Raji (cell line): ENCODE results near the gene SLC9B2.

Experiments
- POLR2A ChIP-seq: IDR thresholded peaks from 2 replicates; pipeline ENCODE4 v1.6.1; 2011; ENCODE audit warnings: low read depth, low read length, control low read depth; ENCODE audit not compliant: insufficient read depth

Gene SLC9B2

DNA sequence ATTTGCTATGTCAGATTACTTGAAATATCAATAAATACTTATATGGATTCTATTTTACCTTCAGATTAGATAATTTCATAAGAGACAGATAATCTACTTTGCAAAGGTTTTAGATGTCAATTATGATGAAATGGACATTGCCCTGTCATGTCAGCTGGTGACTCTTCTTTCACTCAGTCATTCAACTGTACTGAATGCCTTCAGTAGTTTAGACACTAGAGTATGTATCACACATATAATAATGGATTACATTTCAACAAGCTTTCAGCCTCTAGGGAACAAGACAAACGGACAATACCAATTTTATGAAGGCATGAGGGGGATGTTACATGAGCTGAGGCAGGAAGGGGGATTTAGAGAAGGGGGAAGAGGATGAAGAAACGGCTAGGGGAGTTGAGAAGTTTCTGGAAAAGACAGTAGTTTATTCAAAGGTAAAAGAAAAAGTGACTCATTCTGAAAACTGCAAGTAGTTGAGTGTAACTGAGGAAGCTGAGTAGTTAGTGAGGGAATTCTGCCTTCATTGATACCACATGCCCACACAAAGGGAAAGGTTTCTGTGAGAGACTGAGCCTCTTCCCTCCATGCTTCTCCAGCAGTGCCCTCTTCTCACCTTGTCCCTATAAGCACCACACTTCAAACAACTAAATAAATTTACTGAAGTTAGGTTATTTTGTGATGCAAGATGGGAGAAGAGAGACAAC, 25.7 kb downstream of the SLC9B2 start:
- no peak for TF ChIP-seq POLR2A

DNA sequence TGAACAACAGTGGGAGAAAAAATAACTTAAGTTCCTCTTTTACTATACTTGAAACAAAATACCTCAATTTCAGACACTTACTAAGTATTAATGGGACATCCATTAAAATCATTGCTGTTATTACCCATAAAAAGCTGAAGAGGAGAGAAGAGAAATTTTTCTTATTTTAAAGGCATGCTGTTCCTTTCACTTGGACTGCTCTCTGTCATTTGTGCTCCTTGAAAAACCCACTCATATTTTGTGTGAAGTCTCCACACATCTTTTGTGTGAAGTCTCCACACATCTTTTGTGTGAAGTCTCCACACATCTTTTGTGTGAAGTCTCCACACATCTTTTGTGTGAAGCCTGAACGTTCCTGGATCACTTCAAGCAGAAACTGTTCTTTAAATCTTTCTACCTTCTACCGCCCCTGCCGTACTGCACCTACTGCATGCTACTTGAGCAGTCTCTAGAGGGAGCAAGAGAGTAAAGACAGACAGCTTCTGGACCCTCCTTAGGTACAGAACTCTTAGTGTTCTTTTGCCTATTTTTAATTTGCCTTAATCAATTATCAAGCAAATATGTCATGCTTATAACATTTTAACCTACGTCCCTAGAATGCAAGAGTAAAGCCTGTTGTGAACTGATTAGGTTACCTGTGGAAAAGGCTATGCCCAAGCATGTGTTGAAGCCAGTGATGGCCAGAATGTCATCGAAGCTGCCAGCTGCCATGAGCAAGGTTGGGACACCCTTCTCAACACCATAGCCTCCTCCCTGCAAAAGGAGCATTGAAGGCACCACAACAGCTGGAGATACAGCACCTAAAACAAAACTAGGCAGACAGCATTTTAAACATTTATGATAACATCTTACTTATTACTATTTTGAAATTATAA, 29.9 kb downstream of the SLC9B2 start:
- no peak for TF ChIP-seq POLR2A

DNA sequence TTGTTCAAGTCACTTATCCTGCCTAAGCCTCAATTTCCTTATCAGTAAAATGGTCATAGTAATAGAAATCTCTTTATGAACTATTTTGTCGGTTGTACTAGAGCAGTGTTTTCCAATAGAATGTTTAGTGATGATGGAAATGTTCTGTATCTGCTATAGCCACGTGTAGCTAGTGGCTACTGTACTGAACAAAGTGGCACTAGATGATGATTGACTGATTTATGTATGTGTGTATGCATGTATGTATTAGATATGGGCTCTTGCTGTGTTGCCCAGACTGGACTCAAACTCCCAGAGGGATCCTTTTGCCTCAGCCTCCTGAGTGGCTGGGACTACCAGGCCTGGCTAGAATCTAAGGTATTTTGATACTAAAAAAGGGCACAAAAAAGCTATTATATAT, 32.4 kb downstream of the SLC9B2 start:
- TF ChIP-seq POLR2A = no peak

DNA sequence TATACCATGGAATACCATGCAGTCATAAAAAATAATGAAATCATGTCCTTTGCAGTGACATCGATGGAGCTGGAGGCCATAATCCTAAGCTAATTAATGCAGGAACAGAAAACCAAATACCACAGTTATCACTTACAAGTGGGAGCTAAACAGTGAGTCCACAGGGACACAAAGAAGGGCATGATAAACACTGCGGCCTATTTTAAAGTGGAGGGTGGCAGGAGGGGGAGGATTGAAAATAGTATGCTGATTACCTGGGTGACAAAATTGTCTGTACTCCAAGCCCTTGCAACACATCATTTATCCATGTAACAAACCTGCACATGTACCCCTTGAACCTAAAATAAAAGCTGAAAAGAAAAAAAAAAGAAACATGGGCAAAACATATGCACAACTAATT, 40.4 kb downstream of the SLC9B2 start:
- TF ChIP-seq POLR2A = no peak

DNA sequence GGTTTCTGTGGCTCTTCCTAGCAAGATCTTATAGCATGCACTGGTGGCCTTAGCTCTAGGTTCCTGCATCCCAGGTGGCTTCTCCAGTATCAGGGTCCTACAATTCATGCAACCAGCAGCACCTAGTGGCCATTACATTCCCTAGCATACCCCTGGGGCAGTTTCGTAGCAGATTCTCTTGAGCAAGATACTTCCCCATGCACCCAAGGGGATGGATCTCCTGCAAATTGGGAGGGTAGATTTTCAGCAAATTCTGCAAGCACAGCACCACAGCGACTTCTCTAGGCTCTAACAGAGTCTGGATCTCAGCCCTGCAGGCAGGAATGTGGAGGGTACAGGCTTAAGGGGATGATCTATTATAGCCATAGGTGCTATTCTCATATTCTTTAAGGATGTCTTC, 44.0 kb downstream of the SLC9B2 start:
- TF ChIP-seq POLR2A = no peak

DNA sequence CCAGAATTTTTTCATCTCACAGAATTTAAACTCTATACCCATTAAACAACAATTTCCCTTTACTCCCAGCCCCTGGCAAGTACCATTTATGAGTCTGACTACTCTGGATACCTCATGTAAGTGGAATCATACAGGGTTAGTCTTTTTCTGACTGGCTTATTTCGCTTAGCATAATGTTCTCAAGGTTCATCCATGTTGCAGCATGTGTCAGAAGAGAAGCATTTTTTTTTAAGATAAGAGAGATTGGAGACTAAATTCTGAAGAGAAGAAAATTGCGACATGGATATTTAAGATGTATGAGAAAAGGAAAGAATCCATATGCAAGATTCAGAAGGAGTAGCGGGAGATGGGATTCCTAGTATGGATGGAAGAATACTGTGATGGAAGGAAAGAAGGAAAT, 45.8 kb downstream of the SLC9B2 start:
- TF ChIP-seq POLR2A = no peak

DNA sequence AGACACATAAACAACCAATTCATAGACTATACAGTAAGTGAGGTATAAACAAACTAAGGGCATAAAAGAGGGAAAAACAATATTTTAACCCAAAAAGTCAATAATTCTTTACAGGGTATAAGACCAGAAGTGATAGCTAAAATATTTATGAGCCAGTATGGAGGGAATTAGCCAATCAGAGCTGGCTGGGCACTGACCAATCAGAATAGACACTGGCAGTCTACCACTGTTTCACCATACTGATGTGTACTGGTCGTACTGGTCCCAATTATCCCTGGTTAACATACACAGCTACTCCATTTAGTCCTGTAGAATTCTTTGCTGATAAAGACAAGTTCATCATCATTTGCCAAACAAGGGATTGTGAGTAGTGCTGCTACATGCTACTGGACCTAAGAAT, 47.3 kb downstream of the SLC9B2 start:
- no peak for TF ChIP-seq POLR2A

DNA sequence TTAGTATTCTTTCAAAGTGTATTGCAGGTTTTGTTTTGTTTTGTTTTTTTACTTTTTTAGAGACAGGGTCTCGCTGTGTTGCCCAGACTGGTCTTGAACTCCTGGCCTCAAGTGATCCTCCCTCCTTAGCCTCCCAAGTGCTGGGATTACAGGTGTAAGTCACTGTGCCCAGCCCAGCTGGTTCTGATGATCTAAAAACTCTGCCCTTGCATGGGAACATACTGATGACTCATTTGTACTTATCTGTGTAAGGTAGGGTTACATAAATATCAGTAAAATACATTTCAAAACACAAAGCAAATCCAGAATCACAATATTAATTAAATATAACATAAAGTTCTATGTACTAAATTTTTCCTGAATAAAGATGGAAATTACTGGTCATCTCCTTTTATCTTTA, 49.7 kb downstream of the SLC9B2 start:
- TF ChIP-seq POLR2A = no peak

DNA sequence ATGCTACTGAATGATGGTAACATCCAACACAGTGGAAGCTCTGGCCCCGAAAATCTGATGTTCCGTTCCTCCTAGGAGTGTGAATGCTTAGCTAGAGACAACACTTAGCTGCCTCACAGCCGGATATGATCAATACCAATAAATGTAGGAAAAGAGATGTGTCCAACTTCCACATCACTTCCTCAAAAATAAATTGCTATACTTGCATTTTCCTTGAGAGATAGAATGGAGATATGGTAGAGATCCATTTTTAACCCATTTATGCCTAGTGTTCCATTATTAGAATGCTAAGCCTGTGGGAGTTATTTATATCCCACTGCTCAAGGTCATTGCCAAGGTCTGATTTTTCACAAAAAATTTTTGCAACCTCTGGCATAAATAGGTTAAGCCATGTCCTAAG, 51.6 kb downstream of the SLC9B2 start:
- TF ChIP-seq POLR2A = no peak

DNA sequence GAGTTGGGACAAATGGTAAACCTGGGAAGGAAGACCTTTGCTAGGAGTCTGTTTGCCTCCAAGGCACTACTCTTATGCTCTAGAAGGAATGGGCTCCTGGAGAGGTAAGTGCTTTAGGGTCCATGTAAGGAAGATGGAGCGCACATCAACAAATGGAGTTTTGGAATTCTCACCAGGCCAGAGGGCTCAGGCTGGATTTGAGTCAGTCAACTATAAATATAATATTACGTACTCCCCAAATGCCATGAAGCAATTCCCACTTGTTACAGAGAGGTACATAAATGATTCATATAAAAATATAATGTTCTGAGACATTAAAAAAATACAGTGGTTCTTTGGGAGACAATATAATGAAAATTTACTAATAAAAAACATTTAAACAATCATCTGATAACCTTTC, 55.4 kb downstream of the SLC9B2 start:
- no peak for TF ChIP-seq POLR2A

DNA sequence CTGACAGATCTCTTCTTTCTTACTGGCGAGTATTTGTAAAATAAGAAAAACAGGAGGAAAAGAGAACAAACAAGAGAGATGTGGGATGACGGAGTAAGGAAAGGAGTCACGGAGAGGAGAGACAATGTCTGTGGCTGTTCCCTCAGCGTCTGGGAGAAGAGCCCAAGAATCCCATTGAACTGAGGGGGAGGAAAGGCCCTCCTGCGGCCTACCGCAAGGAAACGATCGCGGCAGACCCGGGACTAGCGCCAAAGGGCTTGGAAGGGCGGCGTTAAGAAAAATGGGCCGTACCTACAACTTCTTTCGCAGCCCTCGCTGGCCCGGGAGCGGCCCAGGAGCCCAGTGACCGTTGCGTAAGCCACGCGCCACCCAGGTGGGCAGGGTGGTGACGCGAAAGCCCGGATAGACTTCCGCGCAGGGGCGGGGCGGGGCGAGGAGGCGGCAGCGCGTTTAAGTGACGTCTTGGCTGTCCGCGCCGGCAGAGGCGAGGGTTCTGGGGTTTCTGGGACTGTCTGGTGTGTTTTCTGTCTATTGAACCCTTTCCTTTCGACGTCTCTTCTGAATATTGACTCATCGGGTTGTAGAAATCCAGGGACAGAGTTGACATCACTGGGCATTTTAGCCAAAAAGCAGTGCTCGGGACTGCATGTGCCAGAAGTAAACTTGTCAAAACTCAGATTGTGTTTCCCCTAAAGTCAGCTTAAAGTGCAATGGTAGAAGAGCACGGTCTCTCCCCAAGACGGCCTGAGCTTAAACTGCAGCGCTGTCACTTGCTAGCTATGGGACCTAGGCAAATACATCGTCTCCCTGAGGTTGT, 57.0 kb downstream of the SLC9B2 start, which contains the start of gene SLC9B1:
Gene SLC9B1, minus strand, starts transcription at position 398 of the 817 bp plus-strand sequence. CDS start 27,994 bp downstream, outside the sequence.
- TF ChIP-seq POLR2A = peak; percentile 77

DNA sequence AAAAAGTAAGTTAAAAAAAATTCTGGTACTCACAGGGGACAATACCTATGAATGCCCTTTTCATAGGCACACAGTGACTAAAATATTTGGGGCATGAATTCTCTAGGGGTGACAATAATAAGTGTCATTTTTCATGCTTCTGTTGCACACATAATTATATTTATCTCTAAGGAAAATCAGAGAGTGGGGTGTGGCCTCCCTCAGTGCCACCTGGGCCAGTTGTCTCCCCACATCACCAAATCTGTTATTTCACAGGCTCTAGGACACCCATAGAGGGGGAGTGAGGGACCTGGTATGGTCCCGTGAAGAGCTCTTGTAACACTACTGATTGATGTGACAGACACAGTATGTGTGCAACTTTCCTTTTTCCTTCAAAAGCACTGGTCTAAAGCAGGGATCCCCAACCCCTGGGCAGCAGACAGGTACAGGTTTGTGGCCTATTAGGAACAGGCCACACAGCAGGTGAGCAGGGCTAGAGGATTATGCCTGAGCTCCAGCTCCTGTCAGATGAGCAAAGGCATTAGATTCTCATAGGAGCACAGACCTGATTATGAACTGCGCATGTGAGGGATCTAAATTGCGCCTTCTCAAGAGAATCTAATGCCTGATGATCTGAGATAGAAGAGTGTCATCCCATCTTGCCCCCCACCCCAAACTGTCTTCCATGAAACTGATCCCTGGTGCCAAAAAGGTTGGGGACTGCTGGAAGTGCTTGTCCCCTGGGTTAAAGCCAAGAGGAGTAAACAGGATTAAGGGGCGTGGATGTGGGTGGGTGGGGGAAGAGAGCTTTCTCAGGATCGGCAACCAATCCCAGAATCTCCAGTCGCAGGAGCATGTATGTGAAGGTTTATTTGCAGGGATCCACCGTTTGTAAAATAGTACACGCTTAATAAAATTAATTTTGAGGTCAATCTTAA, 57.9 kb downstream of the SLC9B2 start:
- no peak for TF ChIP-seq POLR2A

DNA sequence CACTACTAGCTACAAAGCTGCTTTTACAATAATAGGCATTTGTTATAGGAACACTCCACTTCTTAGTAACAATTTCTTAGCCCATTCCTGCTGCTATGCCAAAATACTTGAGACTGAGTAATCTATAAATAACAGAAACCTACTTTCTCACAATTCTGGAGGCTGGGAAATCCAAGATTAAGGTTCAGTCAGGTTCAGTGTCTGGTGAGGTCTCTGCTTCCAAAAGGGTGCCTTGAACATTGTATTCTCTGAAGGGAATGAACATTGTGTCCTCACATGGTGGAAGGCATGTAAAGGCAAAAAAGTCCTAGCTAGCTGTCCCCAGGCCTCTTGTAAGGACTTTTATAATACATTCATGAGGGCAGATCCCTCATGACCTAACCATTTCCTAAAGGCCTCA, 64.0 kb downstream of the SLC9B2 start:
- no peak for TF ChIP-seq POLR2A

DNA sequence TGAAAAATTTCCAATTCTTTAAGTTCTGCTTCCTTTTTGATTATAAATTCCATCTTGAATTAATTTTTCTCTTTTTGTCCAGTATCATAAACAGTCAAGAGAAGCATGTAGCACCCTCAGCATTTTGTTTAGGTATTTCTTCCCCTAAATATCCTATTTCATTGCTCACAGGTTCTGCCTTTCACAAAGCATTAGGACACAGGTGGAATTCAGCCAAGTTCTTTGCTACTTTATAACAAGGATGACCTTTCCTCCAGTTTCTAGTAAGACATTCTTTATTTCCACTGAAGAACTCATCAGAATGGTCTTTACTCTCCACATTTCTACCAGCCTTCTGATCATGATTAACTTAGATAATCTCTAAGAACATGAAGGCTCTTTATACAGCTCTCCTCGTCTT, 64.5 kb downstream of the SLC9B2 start:
- TF ChIP-seq POLR2A = no peak
